Brain microvascular endothelial cell (primary cell): ENCODE results near the gene CUBN.
A peak's percentile ranks its signal among the peaks of the same experiment; 100 is the strongest.

Experiments
- DNase-seq: peaks from one replicate; pipeline ENCODE4 v3.0.0-alpha.2; 2020
- H3K27ac ChIP-seq: fragments of 250-450 bp; sonication (Bioruptor Pico); 2 replicates; pipeline ENCODE4 v1.5.1; 2020; ENCODE audit warnings: mild to moderate bottlenecking, moderate library complexity
- H3K27me3 ChIP-seq: fragments of 250-450 bp; sonication (Bioruptor Pico); replicated peaks from 2 replicates; pipeline ENCODE4 v1.5.1; 2020; ENCODE audit warnings: mild to moderate bottlenecking
- H3K36me3 ChIP-seq: fragments of 250-450 bp; sonication (Bioruptor Pico); replicated peaks from 2 replicates; pipeline ENCODE4 v1.5.1; 2020; ENCODE audit warnings: mild to moderate bottlenecking
- H3K4me3 ChIP-seq: 2 replicates; pipeline ENCODE4 v1.5.1; 2011; ENCODE audit warnings: low read depth, mild to moderate bottlenecking, control low read depth, low read length, moderate library complexity
- in situ Hi-C: cut with HindIII; loops from 2 replicates; pipeline ENCODE4 v1.10.0; 2017; ENCODE audit warnings: low sequenced_read_pairs, low pct_ligation_motif_present
- TF ChIP-seq, protein P1 (sequence below): IDR thresholded peaks from 2 replicates; pipeline ENCODE4 v1.5.1; 2011; ENCODE audit warnings: low read depth, mild to moderate bottlenecking, moderate library complexity, low read length, control low read depth, inconsistent platforms; ENCODE audit errors: missing control alignments

The CUBN gene

DNA sequence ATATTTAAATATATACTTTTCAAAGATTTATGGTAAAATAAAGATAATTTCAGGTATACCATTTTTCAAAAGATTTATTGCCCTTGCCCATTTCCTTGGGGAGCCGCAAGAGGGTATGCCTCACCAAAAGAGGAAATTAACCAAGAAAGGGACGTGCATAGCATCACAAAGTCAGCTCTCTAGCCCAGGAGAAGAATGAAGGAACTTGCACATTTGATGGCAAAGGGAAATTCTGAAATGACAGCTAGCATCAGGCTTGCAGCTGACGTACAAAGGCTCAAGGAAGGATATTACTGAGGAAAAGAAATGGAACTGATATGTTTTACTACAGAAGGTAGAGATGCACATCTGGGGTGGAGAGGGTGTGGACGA lies 218.8 kb downstream of the CUBN start:
- no peaks in the 10 kb centered on the region for H3K27me3 ChIP-seq
- no peak overlapping the region for H3K27ac ChIP-seq
- DNase-seq = no peak
- in situ Hi-C loops = no loop called here
- no peak overlapping the region for H3K4me3 ChIP-seq
- TF ChIP-seq, protein P1, sequence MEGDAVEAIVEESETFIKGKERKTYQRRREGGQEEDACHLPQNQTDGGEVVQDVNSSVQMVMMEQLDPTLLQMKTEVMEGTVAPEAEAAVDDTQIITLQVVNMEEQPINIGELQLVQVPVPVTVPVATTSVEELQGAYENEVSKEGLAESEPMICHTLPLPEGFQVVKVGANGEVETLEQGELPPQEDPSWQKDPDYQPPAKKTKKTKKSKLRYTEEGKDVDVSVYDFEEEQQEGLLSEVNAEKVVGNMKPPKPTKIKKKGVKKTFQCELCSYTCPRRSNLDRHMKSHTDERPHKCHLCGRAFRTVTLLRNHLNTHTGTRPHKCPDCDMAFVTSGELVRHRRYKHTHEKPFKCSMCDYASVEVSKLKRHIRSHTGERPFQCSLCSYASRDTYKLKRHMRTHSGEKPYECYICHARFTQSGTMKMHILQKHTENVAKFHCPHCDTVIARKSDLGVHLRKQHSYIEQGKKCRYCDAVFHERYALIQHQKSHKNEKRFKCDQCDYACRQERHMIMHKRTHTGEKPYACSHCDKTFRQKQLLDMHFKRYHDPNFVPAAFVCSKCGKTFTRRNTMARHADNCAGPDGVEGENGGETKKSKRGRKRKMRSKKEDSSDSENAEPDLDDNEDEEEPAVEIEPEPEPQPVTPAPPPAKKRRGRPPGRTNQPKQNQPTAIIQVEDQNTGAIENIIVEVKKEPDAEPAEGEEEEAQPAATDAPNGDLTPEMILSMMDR = no peak
- no peaks in the 10 kb centered on the region for H3K36me3 ChIP-seq

DNA sequence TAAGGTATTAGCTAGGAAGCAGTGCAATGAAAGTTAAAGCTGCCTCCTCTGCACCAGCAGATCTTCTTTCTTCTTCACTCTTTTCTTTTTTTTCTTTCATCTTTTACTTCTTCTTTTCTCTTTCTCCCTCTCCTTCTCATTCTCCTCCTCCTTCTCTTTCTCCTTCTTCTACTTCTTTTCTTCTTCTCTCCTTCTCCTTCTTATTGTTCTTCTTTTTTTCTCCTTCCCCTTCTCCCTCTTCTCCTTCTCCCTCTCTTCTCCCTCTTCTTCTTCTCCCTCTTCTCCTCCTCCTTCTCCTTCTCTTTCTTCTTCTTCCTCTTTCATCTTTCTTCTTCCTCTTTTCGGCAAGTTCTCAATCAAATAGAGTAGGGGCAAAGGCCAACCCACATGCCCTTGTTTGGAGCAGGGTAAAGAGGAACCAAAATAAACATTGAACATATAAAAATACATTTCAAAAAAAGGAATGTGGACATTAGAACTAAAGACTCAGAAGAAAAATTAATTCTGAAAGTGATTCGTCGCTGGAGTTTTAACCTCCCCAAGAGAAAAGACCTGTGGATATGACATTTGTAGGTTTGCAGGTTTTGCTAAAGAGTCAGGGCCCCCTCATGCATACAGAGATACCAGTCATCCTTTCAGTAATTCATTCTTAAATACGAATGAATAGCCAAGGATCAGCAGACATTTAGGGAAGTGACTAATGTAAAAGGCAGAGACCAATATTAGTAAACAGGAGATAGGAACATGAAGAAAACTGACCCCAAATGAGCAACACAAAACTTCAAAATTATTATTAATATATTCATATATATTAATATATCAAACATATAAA lies 219.4 kb downstream of the CUBN start:
- Histone ChIP-seq H3K27ac (peak overlapping the region; percentile 13), H3K36me3 (no peaks in the 10 kb centered on the region), H3K27me3 (no peaks in the 10 kb centered on the region), H3K4me3 (no peak overlapping the region)
- TF ChIP-seq, protein P1 = no peak
- in situ Hi-C loops = no loop called here
- DNase-seq = no peak

DNA sequence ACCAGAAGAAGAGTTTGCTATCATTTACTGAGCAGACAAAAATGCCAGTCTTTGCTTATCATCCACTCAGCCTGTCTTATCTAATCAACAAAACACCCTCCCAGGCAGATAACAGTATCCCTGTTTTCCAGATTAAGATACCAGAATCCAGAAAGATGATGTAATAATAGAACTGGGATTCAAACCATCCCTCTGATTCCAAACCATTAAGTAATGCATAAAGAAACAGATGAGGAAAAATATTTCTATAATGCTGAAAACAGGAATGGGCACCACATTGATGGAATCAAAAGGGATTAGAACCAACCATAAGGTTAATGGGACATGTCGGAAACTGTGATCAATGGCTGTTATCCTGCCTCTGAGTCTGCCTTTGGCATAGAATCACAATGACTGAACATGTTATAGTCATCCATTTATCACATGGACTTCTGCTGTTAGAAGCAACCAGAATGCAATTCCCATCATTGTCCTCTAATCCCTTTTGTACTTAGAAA lies 220.3 kb downstream of the CUBN start:
- TF ChIP-seq, protein P1 = no peak
- Histone ChIP-seq H3K4me3 (no peak overlapping the region), H3K27me3 (no peaks in the 10 kb centered on the region), H3K27ac (peak overlapping the region; percentile 13), H3K36me3 (no peaks in the 10 kb centered on the region)
- in situ Hi-C loops = no loop called here
- DNase-seq = no peak

DNA sequence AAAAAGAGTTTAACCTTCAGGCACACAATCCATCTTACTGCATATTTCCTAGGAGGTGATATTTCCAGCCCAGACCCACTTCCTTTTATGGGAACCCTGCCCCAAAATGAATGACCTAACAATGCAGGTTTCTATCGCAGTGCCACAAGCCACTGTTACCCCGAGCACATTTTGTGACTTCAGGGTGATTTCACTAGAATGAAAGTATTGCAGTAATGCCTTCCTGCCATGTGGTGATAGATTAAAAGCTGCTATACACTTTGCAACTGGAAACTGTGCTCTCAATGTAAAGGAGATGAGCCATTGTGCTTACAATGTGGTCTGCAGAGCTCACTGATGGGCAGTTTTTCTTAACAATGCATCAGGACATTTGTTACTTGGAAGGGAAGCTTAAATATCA lies 221.9 kb downstream of the CUBN start:
- in situ Hi-C loops = no loop called here
- H3K27ac ChIP-seq = no peak overlapping the region
- TF ChIP-seq, protein P1 = no peak

DNA sequence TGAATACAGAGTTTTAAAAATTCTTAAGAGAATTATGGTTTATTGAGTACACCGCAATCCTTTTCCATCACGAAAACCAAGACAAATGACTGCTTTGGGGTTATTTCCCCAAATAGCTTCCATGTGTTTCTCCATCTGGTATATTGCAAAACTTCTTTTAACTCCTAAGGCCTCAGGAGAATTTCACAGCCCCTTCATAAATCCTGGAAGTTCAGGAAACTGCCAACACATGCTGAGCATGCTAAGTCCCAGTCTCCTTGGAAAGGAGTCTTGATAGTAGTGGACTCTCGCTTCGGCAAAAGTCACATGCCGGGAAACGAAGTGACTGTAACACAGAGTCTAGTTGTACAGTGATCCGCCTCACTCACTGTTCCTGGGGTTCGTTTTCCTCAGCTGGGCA lies 224.3 kb downstream of the CUBN start:
- H3K27me3 ChIP-seq = no peaks in the 10 kb centered on the region
- in situ Hi-C loops = no loop called here
- H3K27ac ChIP-seq = no peak overlapping the region
- H3K4me3 ChIP-seq = no peak overlapping the region
- no peaks in the 10 kb centered on the region for H3K36me3 ChIP-seq
- no peak for DNase-seq
- TF ChIP-seq, protein P1 = no peak

More for the DNA sequence above, 221.9 kb downstream of the CUBN start:
- Histone ChIP-seq H3K4me3 (no peak overlapping the region), H3K36me3 (no peaks in the 10 kb centered on the region), H3K27me3 (no peaks in the 10 kb centered on the region)
- DNase-seq = no peak
